Caco-2 (cell line): ENCODE data around the gene CDHR5. TPM values are rescaled to one million over a fixed set of nuclear protein-coding genes. Genes with fewer than 3 reads are reported as not detected.

Experiments
- BruUV-seq: library from RNA; stranded (reverse); fragments of 400-500 nt; replicated peaks from 2 replicates; lab custom pipeline; 2021; lab: Mats Ljungman, UMichigan
- CTCF ChIA-PET: fragments of 300-600 bp; sonication (Branson Sonifier 250); formaldehyde crosslinking; loops from one replicate; lab custom pipeline; 2022; ENCODE audit warnings: antibody characterized with exemption; lab: Charles Lee
- POLR2A ChIA-PET: fragments of 300-600 bp; sonication (Branson Sonifier 250); formaldehyde crosslinking; loops from one replicate; lab custom pipeline; 2022; ENCODE audit warnings: antibody characterized with exemption; lab: Charles Lee
- DNase-seq, 2 experiments: peaks; one replicate each; pipeline versions ENCODE4 v3.0.0 to v3.0.0-alpha.2; 2020 to 2022
- H3K27me3 ChIP-seq: replicated peaks from 2 replicates; pipeline ENCODE4 v1.6.0; 2011; ENCODE audit warnings: low read length; ENCODE audit not compliant: control insufficient read depth, insufficient read depth
- H3K36me3 ChIP-seq: 2 replicates; pipeline ENCODE4 v1.5.1; 2011; ENCODE audit warnings: low read length; ENCODE audit not compliant: control insufficient read depth, insufficient read depth
- H3K4me1 ChIP-seq: fragments of 250-450 bp; sonication (Bioruptor Pico); 2 replicates; pipeline ENCODE4 v1.5.1; 2020; ENCODE audit warnings: mild to moderate bottlenecking
- H3K4me3 ChIP-seq: 2 replicates; pipeline ENCODE4 v1.5.1; 2011; ENCODE audit warnings: low read depth, mild to moderate bottlenecking, control low read depth, low read length
- H3K9me3 ChIP-seq: fragments of 250-450 bp; sonication (Bioruptor Pico); 2 replicates; pipeline ENCODE4 v1.5.1; 2020; ENCODE audit warnings: mild to moderate bottlenecking, moderate library complexity
- H3K27ac Mint-ChIP-seq: one replicate; pipeline ENCODE4 v1.8.0; 2022; ENCODE audit warnings: mixed read lengths; ENCODE audit not compliant: unreplicated experiment
- H3K27me3 Mint-ChIP-seq: one replicate; pipeline ENCODE4 v1.8.0; 2022; ENCODE audit warnings: mixed read lengths; ENCODE audit not compliant: insufficient read depth, unreplicated experiment
- H3K36me3 Mint-ChIP-seq: one replicate; pipeline ENCODE4 v1.8.0; 2022; ENCODE audit warnings: mild to moderate bottlenecking, mixed read lengths; ENCODE audit not compliant: insufficient read depth, unreplicated experiment
- H3K4me1 Mint-ChIP-seq: one replicate; pipeline ENCODE4 v1.8.0; 2022; ENCODE audit warnings: low read depth, mixed read lengths; ENCODE audit not compliant: unreplicated experiment
- H3K4me3 Mint-ChIP-seq: one replicate; pipeline ENCODE4 v1.8.0; 2022; ENCODE audit warnings: mild to moderate bottlenecking, moderate library complexity, mixed read lengths; ENCODE audit not compliant: unreplicated experiment
- H3K9me3 Mint-ChIP-seq: one replicate; pipeline ENCODE4 v1.8.0; 2022; ENCODE audit warnings: mixed read lengths; ENCODE audit not compliant: unreplicated experiment
- intact Hi-C: fragments of 100-400 bp; cut with micrococcal nuclease; formaldehyde crosslinking; loops from one replicate; pipeline ENCODE4 v1.10.0; 2022; ENCODE audit not compliant: unreplicated experiment
- total RNA-seq: library from RNA; stranded (reverse); gene quantifications from 2 replicates; pipeline ENCODE4 v1.2.3, GENCODE V29; 2022
- TF ChIP-seq, protein P1 (sequence below), 2 experiments: fragments of 200-600 bp in 1 of 2; IDR thresholded peaks; 1 replicate in 1 of 2; 2 replicates in 1 of 2; pipeline versions ENCODE4 v1.5.1 to v1.8.0; 2011 to 2022; ENCODE audit warnings: antibody characterized with exemption in 1 of 2, control low read depth in 1 of 2, inconsistent platforms in 1 of 2, low read depth in 1 of 2, low read length in 1 of 2, mild to moderate bottlenecking in 1 of 2, moderate library complexity in 1 of 2; ENCODE audit not compliant: insufficient read depth in 1 of 2, severe bottlenecking in 1 of 2, unreplicated experiment in 1 of 2

CDHR5 gene
- total RNA-seq, 1 experiment from 2014 or later, result 42.0 TPM

DNA sequence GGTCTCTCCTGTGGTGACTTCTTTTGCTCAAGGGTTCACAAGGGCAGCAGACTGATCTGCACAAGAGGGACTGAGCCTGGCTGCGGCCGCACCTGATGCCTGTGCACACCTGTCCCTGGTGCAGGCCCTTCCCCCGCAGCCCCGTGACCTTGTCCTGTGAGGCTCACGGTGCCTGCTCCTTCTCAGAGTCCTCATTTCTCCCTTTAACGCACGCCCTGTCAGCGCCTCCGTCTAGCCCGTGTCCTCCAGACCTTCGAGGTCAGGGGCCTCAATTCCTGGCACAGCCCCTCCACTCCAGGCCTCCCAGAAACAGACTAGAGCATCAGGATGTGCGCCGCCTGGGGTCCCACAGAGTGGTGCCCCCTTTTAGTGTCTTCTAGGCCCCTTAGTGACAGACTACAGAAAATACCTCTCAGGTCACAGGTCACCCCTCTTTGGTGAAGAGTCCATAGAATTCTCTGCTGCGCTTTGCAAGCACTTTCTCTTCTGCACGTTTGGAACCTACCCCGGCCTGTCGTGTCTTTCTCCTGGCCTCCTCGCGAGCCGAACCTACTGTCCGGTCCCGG is 11.3 kb upstream of the CDHR5 start:
- H3K4me3 Mint-ChIP-seq, result no peak overlapping the region
- DNase-seq, result no peak
- H3K36me3 Mint-ChIP-seq, result peaks cover 35% of the 10 kb centered on the region
- BruUV-seq, result no TSS peak
- TF ChIP-seq, protein P1, sequence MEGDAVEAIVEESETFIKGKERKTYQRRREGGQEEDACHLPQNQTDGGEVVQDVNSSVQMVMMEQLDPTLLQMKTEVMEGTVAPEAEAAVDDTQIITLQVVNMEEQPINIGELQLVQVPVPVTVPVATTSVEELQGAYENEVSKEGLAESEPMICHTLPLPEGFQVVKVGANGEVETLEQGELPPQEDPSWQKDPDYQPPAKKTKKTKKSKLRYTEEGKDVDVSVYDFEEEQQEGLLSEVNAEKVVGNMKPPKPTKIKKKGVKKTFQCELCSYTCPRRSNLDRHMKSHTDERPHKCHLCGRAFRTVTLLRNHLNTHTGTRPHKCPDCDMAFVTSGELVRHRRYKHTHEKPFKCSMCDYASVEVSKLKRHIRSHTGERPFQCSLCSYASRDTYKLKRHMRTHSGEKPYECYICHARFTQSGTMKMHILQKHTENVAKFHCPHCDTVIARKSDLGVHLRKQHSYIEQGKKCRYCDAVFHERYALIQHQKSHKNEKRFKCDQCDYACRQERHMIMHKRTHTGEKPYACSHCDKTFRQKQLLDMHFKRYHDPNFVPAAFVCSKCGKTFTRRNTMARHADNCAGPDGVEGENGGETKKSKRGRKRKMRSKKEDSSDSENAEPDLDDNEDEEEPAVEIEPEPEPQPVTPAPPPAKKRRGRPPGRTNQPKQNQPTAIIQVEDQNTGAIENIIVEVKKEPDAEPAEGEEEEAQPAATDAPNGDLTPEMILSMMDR (IDR thresholded peaks at IDR 0.05; ENCODE audit: insufficient read depth in 1 of 2, low read depth in 1 of 2, low read length in 1 of 2, severe bottlenecking in 1 of 2, unreplicated experiment in 1 of 2), result no peak
- Histone ChIP-seq H3K36me3 (no peaks in the 10 kb centered on the region), H3K27me3 (no peaks in the 10 kb centered on the region), H3K4me1 (no peaks in the 10 kb centered on the region), H3K4me3 (no peak overlapping the region), H3K9me3 (no peaks in the 10 kb centered on the region)
- no peak overlapping the region for H3K27ac Mint-ChIP-seq
- no peaks in the 10 kb centered on the region for H3K27me3 Mint-ChIP-seq
- intact Hi-C loops, result no loop called here
- H3K9me3 Mint-ChIP-seq, result no peaks in the 10 kb centered on the region
- H3K4me1 Mint-ChIP-seq, result no peaks in the 10 kb centered on the region
- ChIA-PET CTCF (interaction anchor here (0.6 kb wide), 2 partner anchors 33 to 35 kb away, joined by 3 read pairs; no protein-coding TSS in a partner anchor), POLR2A (no interaction called here)

DNA sequence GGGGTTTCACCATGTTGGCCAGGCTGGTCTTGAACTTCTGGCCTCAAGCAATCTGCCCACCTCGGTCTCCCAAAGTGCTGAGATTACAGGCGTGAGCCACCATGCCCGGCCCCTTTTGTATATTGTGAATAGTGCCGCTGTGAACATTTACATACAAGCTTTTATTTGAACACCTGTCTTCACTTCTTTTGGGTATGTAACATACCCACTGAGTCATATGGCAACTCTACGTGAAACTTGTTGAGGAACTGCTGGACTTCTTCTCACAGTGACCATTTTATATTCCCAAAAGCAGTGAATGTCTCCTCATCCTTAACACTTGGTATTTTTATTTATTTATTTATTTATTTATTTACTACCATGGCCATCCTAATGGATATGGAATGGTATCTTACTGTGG is 6.1 kb upstream of the CDHR5 start:
- CTCF ChIA-PET, result no interaction called here
- peaks cover 20% of the 10 kb centered on the region for H3K4me1 Mint-ChIP-seq
- H3K4me3 ChIP-seq, result no peak overlapping the region
- H3K4me3 Mint-ChIP-seq, result no peak overlapping the region
- H3K27ac Mint-ChIP-seq, result no peak overlapping the region
- H3K36me3 ChIP-seq, result no peaks in the 10 kb centered on the region
- no peaks in the 10 kb centered on the region for H3K27me3 Mint-ChIP-seq
- peaks cover 11% of the 10 kb centered on the region for H3K9me3 Mint-ChIP-seq
- peaks cover 13% of the 10 kb centered on the region for H3K36me3 Mint-ChIP-seq
- no TSS peak for BruUV-seq
- H3K4me1 ChIP-seq, result peaks cover 6% of the 10 kb centered on the region
- DNase-seq, result no peak
- intact Hi-C loops, result no loop called here
- no peaks in the 10 kb centered on the region for H3K27me3 ChIP-seq
- POLR2A ChIA-PET, result no interaction called here
- H3K9me3 ChIP-seq, result no peaks in the 10 kb centered on the region
- TF ChIP-seq, protein P1 (IDR thresholded peaks at IDR 0.05; ENCODE audit: insufficient read depth in 1 of 2, low read depth in 1 of 2, low read length in 1 of 2, severe bottlenecking in 1 of 2, unreplicated experiment in 1 of 2), result no peak

DNA sequence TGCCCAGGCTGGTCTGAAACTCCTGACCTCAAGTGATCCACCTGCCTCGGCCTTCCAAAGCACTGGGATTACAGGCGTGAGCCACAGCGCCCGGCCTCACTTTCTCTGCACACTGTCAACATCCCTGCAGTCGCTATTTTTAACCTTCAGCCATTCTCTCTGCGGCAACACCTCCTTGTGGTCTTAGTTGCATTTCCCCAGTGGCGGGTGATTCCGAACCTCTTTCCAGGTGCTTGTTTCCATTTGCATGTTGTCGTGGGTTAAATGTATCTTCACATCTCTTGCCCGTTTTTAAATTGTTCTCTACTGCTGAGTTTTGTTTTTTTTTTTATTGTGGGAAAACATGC is 4.5 kb upstream of the CDHR5 start:
- no peak overlapping the region for H3K4me3 Mint-ChIP-seq
- intact Hi-C loops, result no loop called here
- peaks cover 27% of the 10 kb centered on the region for H3K36me3 Mint-ChIP-seq
- POLR2A ChIA-PET, result no interaction called here
- no peaks in the 10 kb centered on the region for H3K9me3 ChIP-seq
- TF ChIP-seq, protein P1 (IDR thresholded peaks at IDR 0.05; ENCODE audit: insufficient read depth in 1 of 2, low read depth in 1 of 2, low read length in 1 of 2, severe bottlenecking in 1 of 2, unreplicated experiment in 1 of 2), result no peak
- CTCF ChIA-PET, result no interaction called here
- H3K4me1 Mint-ChIP-seq, result peaks cover 20% of the 10 kb centered on the region
- no peaks in the 10 kb centered on the region for H3K27me3 Mint-ChIP-seq
- peak overlapping the region; percentile 36 for H3K27ac Mint-ChIP-seq
- peaks cover 11% of the 10 kb centered on the region for H3K9me3 Mint-ChIP-seq
- BruUV-seq, result no TSS peak
- peaks cover 20% of the 10 kb centered on the region for H3K4me1 ChIP-seq
- H3K27me3 ChIP-seq, result no peaks in the 10 kb centered on the region
- no peaks in the 10 kb centered on the region for H3K36me3 ChIP-seq
- no peak overlapping the region for H3K4me3 ChIP-seq
- no peak for DNase-seq
